Liver (tissue), 9 donors: ENCODE measurements around the gene DHX32. TPM values are rescaled to one million over a fixed set of nuclear protein-coding genes. Genes with fewer than 3 reads are reported as not detected.
"Not testable (repeated sequence)": the region's sequence is repeated elsewhere in the genome, so short reads cannot be mapped to it uniquely, and the experiment has no call there.

Source experiments
- DNase-seq: peaks from one replicate; pipeline ENCODE4 v3.0.0-alpha.2; 2017; ENCODE audit warnings: low spot score
- H3K27ac ChIP-seq, 2 donors: one replicate each; pipeline ENCODE4 v1.7.0; 2013; ENCODE audit warnings: inconsistent platforms in 2 of 2, low read length in 2 of 2, control low read depth in 1 of 2, low read depth in 1 of 2, mild to moderate bottlenecking in 1 of 2
- H3K27me3 ChIP-seq, 4 donors: one replicate each; pipeline versions ENCODE4 v1.6.1 to v1.7.0; 2013; ENCODE audit warnings: low read length in 3 of 4, inconsistent platforms in 1 of 4, mild to moderate bottlenecking in 1 of 4, moderate library complexity in 1 of 4; ENCODE audit not compliant: control insufficient read depth in 4 of 4, insufficient read depth in 4 of 4
- H3K36me3 ChIP-seq, 4 donors: one replicate each; pipeline versions ENCODE4 v1.6.1 to v1.7.0; 2013; ENCODE audit warnings: low read length in 3 of 4, mild to moderate bottlenecking in 3 of 4, low read depth in 1 of 4, moderate library complexity in 1 of 4; ENCODE audit not compliant: control insufficient read depth in 4 of 4, insufficient read depth in 3 of 4
- H3K4me1 ChIP-seq, 4 donors: one replicate each; pipeline versions ENCODE4 v1.6.1 to v1.7.0; 2013; ENCODE audit warnings: low read length in 3 of 4, mild to moderate bottlenecking in 3 of 4, moderate library complexity in 1 of 4; ENCODE audit not compliant: control insufficient read depth in 4 of 4, insufficient read depth in 4 of 4
- H3K4me3 ChIP-seq, 3 donors: one replicate each; pipeline versions ENCODE4 v1.6.1 to v1.7.0; 2013; ENCODE audit warnings: low read length in 3 of 3, control low read depth in 1 of 3, low read depth in 1 of 3, mild to moderate bottlenecking in 1 of 3
- H3K9ac ChIP-seq, 2 donors: one replicate each; pipeline ENCODE4 v1.7.0; 2013; ENCODE audit warnings: low read length in 2 of 2, mild to moderate bottlenecking in 2 of 2, moderate library complexity in 2 of 2, control low read depth in 1 of 2, low read depth in 1 of 2
- H3K9me3 ChIP-seq, 4 donors: one replicate each; pipeline versions ENCODE4 v1.6.1 to v1.7.0; 2013; ENCODE audit warnings: low read length in 3 of 4; ENCODE audit not compliant: control insufficient read depth in 4 of 4
- ATF3 ChIP-seq: IDR thresholded peaks from 2 replicates; pipeline ENCODE4 v1.6.1; 2016; ENCODE audit warnings: antibody characterized with exemption
- CTCF ChIP-seq: fragments of 150-350 bp; IDR thresholded peaks from 2 replicates; pipeline ENCODE4 v1.5.1; 2017; ENCODE audit warnings: improper control_type of control experiment, low read depth, low read length; ENCODE audit not compliant: missing input control
- EGR1 ChIP-seq, 2 donors: IDR thresholded peaks; 2 replicates each; pipeline ENCODE4 v1.6.1; 2016 to 2018; ENCODE audit warnings: antibody characterized with exemption in 2 of 2, low read depth in 2 of 2
- FOXA1 ChIP-seq: IDR thresholded peaks from 2 replicates; pipeline ENCODE4 v1.6.1; 2016; ENCODE audit warnings: antibody characterized with exemption
- FOXA2 ChIP-seq: IDR thresholded peaks from 2 replicates; pipeline ENCODE4 v1.6.1; 2016; ENCODE audit warnings: antibody characterized with exemption
- GABPA ChIP-seq, 2 donors: IDR thresholded peaks in 1 of 2; conservative IDR thresholded peaks in 1 of 2; 2 replicates each; pipeline ENCODE4 v1.6.1; 2016; ENCODE audit warnings: antibody characterized with exemption in 2 of 2, mild to moderate bottlenecking in 1 of 2, moderate library complexity in 1 of 2
- HNF4A ChIP-seq, 2 donors: conservative IDR thresholded peaks; 2 replicates each; pipeline ENCODE4 v1.6.1; 2016; ENCODE audit warnings: antibody characterized with exemption in 2 of 2, mild to moderate bottlenecking in 2 of 2
- HNF4G ChIP-seq: IDR thresholded peaks from 2 replicates; pipeline ENCODE4 v1.6.1; 2016; ENCODE audit warnings: antibody characterized with exemption
- JUND ChIP-seq, 2 donors: IDR thresholded peaks; 2 replicates each; pipeline ENCODE4 v1.6.1; 2016; ENCODE audit warnings: antibody characterized with exemption in 2 of 2
- MAX ChIP-seq: IDR thresholded peaks from 2 replicates; pipeline ENCODE4 v1.6.1; 2016; ENCODE audit warnings: antibody characterized with exemption
- NR2F2 ChIP-seq: IDR thresholded peaks from 2 replicates; pipeline ENCODE4 v1.6.1; 2016; ENCODE audit warnings: antibody characterized with exemption
- REST ChIP-seq: IDR thresholded peaks from 2 replicates; pipeline ENCODE4 v1.6.1; 2016; ENCODE audit warnings: antibody characterized with exemption, mild to moderate bottlenecking
- RXRA ChIP-seq, 2 donors: IDR thresholded peaks; 2 replicates each; pipeline ENCODE4 v1.6.1; 2017 to 2018; ENCODE audit warnings: antibody characterized with exemption in 2 of 2, mild to moderate bottlenecking in 1 of 2
- SP1 ChIP-seq: IDR thresholded peaks from 2 replicates; pipeline ENCODE4 v1.6.1; 2018; ENCODE audit warnings: antibody characterized with exemption, mild to moderate bottlenecking
- TAF1 ChIP-seq: conservative IDR thresholded peaks from 2 replicates; pipeline ENCODE4 v1.6.1; 2016; ENCODE audit warnings: antibody characterized with exemption, mild to moderate bottlenecking
- YY1 ChIP-seq: IDR thresholded peaks from 2 replicates; pipeline ENCODE4 v1.6.1; 2016; ENCODE audit warnings: antibody characterized with exemption, mild to moderate bottlenecking
- ZBTB33 ChIP-seq: IDR thresholded peaks from 2 replicates; pipeline ENCODE4 v1.6.1; 2016; ENCODE audit warnings: antibody characterized with exemption
- WGBS: extraction: QIAGEN DNeasy Blood & Tissue Kit; methylation state at CpG from one replicate; pipeline ENCODE4 v1.1.7; 2013; 5-methylcytosine and 5-hydroxymethylcytosine counted together
- polyA plus RNA-seq, 2 donors: library from polyadenylated mRNA; stranded (reverse) in 1 of 2; unstranded in 1 of 2; fragments of 200-250 nt in 1 of 2; fragments of >200 nt in 1 of 2; fragmentation: Nextera tagmentation in 1 of 2; extraction: Ambion mirVana in 1 of 2; gene quantifications; one replicate each; pipeline versions ENCODE4 v1.2.1 to v1.2.3, GENCODE V29; 2013 to 2015
- total RNA-seq, 2 donors: library from RNA; depleted of rRNA; stranded (reverse); fragments of >200 nt; gene quantifications; one replicate each; pipeline ENCODE4 v1.2.3, GENCODE V29; 2014
- donor health status: healthy.
- donor health status: healthy.
- donor health status: healthy.
- donor health status: healthy.
- donor health status: healthy.

The DHX32 gene
- total and polyA plus RNA-seq, 4 donors, result 8.3 to 20.2 (median 10.2) TPM

- no peak for TF ChIP-seq FOXA1
- TF ChIP-seq MAX, result no peak
- TF ChIP-seq CTCF, result no peak
- TF ChIP-seq GABPA (IDR thresholded peaks at IDR 0.05 in 1 of 2, conservative IDR thresholded peaks at IDR 0.05 in 1 of 2), result no peak
- TF ChIP-seq NR2F2, result no peak
- TF ChIP-seq EGR1 (IDR thresholded peaks at IDR 0.05; ENCODE audit: low read depth in 2 of 2), result no peak
- TF ChIP-seq SP1, result no peak
- TF ChIP-seq HNF4A (conservative IDR thresholded peaks at IDR 0.05), result no peak
- TF ChIP-seq FOXA2, result no peak
- TF ChIP-seq ZBTB33, result no peak
- no peak for TF ChIP-seq ATF3
- no peak for TF ChIP-seq YY1
- TF ChIP-seq TAF1, result no peak
- TF ChIP-seq RXRA (IDR thresholded peaks at IDR 0.05), result no peak
- TF ChIP-seq HNF4G, result no peak
- TF ChIP-seq REST, result no peak
- TF ChIP-seq JUND (IDR thresholded peaks at IDR 0.05), result no peak
- Histone ChIP-seq H3K9ac (no peak overlapping the region), H3K9me3 (no peaks in the 10 kb centered on the region), H3K27ac (no peak overlapping the region), H3K4me3 (no peak overlapping the region), H3K36me3 (no peaks in the 10 kb centered on the region), H3K4me1 (no peaks in the 10 kb centered on the region), H3K27me3 (no peaks in the 10 kb centered on the region)
- DNase-seq, result no peak
- 65% methylated on average over 5 of the region's 5 CpGs for WGBS
Observed at GRCh38 chr10:125925262-125925834, 44.3 kb upstream of the DHX32 start.

GRCh38 chr10:125921643-125922306 is 40.7 kb upstream of the DHX32 start:
- H3K4me1 ChIP-seq, H3K27ac ChIP-seq, H3K36me3 ChIP-seq, H3K27me3 ChIP-seq, H3K9me3 ChIP-seq, DNase-seq, H3K9ac ChIP-seq, H3K4me3 ChIP-seq: not testable (repeated sequence)
- WGBS, result 88% methylated on average over 2 of the region's 2 CpGs

- not testable (repeated sequence) for H3K27ac ChIP-seq, H3K36me3 ChIP-seq, H3K27me3 ChIP-seq, H3K4me3 ChIP-seq, H3K4me1 ChIP-seq, DNase-seq, H3K9me3 ChIP-seq, H3K9ac ChIP-seq
- WGBS, result 84% methylated on average over 8 of the region's 8 CpGs
Observed at GRCh38 chr10:125917704-125918361, 36.7 kb upstream of the DHX32 start.
